HG02759 (cell line): ENCODE data around the gene MTMR2.
"Not testable (repeated sequence)": the region's sequence is repeated elsewhere in the genome, so short reads cannot be mapped to it uniquely, and the experiment has no call there.

Experiments
- ATAC-seq: cut with Tn5 transposase; IDR thresholded peaks from one replicate; pipeline ENCODE4 v1.9.1; 2021; ENCODE audit warnings: mild to moderate bottlenecking, moderate library complexity; ENCODE audit not compliant: unreplicated experiment

Gene MTMR2

DNA sequence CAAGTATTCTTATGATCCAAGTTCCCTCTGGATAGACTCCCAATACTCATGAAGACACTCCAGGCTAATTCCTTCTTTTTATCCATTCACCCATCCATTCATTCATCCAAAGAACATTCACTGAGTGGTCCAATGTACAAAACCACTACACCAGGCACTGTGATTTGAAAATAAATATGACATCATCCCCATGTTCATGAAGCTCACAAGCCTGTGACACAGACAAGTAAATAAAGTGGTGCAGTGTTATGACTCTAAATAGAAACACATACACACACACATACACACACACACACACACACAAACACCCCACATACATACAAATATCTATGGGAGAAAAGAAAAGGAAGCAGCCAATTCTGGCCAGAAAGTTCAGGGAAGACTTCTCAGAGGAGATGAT is 35.5 kb downstream of the MTMR2 start:
- ATAC-seq, result no peak

- ATAC-seq, result no peak
Measured at GRCh38 chr11:95886462-95886861, 37.4 kb downstream of the MTMR2 start.

DNA sequence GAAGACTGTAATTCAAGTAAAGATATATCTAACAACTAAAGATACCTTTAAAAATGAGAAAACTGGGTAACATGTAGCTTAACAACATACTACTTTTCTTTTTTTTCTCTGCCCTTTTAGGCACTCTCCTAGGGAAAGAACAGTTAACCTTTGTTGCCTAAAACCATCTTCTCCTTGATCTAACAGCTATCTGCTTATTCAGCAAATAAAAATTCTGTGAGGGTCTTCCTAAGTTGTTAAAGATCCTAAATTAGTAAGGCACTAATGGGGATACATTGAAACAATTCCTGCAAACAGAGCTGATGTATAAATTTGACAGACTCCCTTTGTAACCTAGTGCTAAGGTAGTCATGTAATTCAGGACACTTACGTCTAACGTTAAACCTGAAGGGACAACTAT is 39.1 kb downstream of the MTMR2 start:
- no peak for ATAC-seq

DNA sequence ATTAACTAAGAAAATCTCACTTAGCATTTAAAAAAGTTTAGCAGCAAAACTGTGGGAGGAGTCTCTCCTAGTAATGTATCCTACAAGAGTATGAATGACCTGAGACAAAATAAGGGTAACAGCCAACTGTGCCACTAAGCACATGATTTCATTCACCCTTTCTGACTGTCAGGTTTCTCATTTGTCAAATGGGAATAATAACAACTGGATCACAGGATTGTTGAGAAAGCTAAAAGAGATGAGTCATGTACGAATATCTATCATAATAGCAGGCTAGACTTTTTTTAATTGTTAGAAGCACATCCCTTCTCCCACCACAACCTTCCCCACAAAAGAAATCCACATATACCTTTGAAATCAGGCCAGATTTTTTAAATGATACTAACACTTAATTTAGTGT is 39.5 kb downstream of the MTMR2 start:
- ATAC-seq, result no peak

GRCh38 chr11:95883381-95883780 is 40.5 kb downstream of the MTMR2 start:
- no peak for ATAC-seq

DNA sequence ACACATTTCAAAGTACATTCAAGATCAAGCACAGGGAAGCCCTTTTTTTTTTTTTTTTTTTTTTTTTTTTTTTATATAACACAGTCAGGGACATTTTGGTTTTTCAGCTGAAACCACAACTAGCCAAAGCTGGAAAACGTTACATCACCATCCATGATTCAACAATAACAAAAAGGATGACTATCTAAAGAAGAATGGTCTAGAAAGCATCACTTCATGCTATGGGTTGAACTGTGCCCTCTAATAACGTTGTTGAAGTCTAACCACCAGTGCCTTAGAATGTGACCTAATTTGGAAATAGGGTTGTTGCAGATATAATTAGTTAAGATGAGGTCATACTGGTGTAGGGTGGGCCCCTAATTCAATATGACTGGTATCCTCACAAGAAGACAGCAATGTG is 46.6 kb downstream of the MTMR2 start:
- no peak for ATAC-seq

DNA sequence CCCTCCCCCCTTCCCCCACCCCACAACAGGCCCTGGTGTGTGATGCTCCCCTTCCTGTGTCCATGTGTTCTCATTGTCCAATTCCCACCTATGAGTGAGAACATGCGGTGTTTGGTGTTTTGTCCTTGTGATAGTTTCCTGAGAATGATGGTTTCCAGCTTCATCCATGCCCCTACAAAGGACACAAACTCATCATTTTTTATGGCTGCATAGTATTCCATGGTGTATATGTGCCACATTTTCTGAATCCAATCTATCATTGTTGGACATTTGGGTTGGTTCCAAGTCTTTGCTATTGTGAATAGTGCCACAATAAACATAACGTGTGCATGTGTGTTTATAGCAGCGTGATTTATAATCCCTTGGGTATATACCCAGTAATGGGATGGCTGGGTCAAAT is 53.0 kb downstream of the MTMR2 start:
- not testable (repeated sequence) for ATAC-seq

DNA sequence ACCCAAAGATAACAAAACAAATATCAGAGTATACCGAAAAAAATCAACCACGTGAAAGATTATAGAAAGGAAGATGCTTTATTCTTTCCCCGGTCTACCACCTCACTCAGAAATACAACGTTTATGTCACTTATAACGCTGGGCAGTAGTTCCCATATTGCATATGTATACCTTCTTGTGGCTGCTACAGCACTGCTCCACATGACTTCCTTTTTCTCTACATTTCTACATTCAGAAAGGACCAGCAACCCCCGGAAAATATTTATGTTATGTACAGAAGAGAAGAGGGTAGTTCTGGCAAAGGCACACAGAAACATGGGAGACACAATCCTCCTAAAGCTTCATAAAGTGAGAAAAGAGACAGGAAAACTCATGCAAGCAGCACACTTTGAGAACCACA is 56.8 kb downstream of the MTMR2 start:
- ATAC-seq, result no peak

GRCh38 chr11:95863486-95864140 is 60.3 kb downstream of the MTMR2 start:
- no peak for ATAC-seq

GRCh38 chr11:95860024-95860423 is 63.9 kb downstream of the MTMR2 start:
- not testable (repeated sequence) for ATAC-seq

- not testable (repeated sequence) for ATAC-seq
Measured at GRCh38 chr11:95854362-95854761, 69.5 kb downstream of the MTMR2 start.

DNA sequence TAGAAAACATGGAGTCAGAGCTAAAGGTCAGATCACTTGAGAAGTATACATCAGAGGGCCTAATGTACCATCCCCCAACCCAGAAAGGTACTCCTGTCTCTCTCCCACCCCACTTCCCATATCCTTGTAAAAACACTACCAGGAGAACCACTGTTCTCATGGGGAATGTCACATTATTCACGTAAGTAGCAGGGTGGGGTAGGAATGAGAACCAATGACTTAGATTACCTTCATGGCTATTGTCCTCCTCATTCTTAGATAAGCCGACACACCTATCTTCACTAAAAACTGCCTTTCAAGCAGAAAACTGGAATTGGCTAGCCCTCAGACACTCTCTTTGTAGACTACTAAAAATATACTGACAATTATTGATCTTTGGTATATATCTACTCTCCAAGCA is 70.0 kb downstream of the MTMR2 start:
- ATAC-seq, result no peak

- no peak for ATAC-seq
Measured at GRCh38 chr11:95853138-95853537, 70.8 kb downstream of the MTMR2 start.

GRCh38 chr11:95850137-95850536 is 73.8 kb downstream of the MTMR2 start:
- no peak for ATAC-seq

- ATAC-seq, result peak; percentile 71
Measured at GRCh38 chr11:95849087-95849825, 74.7 kb downstream of the MTMR2 start.

DNA sequence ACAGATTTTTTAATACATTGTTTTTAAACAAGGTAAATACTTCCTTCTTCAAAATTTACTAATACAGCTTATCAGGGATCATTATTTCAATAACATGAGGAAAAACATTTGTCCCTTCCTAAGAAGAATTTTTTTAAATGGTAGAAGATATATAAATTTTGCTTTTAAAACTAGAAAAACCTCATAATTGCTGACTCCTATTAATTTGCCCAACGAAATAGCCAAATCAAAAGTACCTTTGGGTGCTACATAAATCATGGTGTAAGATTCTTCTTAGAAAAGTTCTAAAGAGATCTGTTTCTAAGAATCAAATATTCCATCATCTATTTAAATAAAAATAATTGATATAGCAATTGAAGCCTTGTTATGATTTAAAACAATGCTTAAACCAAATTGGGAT is 78.7 kb downstream of the MTMR2 start:
- ATAC-seq, result no peak

DNA sequence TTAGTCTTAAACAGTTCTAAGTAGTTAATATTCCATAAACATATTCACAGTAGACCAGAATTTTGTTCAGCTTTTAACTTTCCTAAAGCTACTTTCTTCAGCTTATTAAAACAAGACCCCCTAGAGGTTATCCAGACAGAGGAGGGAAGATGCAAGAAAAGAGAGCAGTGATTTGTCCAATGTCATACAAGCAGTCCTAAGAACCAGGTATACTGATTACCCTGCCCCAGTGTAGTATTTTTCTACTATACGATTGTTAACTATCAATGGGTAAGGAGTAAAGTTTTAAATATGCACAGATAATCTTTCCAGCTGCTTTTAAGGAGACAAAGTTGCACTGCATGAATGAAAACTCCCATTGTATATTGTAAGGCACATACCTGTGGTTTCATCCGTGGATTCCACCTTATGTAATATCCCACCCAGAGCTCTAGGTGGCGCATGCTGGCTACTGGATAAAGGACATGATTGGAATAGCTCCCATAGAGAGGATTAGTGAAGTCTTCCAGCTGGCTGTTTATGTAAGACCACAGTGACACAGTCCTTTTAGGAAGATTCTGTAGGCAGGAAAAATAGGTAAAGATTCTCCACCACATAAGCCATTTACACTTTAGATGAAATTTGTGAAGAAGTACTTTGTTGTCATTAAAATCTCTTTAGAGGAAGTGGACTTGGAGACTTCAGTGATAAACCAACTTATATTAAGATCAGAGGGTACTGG is 88.0 kb downstream of the MTMR2 start:
- peak; percentile 95 for ATAC-seq

GRCh38 chr11:95835351-95835750 is 88.6 kb downstream of the MTMR2 start:
- no peak for ATAC-seq

DNA sequence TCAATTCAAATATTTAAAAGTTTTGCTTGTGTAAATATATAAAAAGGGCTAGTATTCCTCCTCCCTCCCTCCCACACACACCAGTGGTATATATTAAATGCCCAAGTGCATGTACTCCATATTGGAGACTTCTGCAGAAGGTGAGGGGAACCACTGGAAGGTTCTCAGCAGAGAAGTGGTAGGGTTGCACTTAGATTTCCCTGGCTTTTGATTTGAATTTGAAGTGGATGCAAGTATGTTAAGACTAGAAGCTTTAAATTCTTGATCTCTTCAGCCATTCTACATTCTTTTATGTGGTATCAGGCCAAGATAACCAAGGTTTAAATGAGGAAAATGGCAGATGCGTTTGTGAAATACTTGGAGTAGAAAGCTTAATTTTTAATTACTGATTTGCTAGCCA is 90.5 kb downstream of the MTMR2 start:
- no peak for ATAC-seq

DNA sequence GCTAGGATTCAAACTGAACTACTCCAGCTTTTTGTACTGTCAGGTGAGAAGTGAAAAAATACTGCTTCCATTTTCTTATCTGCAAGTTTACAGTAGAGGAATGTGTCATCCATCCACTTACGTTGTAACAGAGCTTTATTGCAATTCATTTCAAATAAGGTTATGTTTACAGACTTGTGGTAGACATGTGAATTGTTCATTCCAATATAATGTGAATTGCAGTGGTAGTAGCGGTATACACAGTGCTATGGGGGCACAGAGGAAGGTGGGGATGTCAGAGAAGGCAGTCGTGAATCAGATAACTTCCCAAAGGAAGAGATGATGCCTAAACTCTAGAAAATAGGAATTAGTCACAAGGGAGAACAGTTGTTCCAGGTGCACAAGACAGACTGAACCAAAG is 91.1 kb downstream of the MTMR2 start:
- ATAC-seq, result no peak

- ATAC-seq, result no peak
Measured at GRCh38 chr11:95831198-95831883, 92.6 kb downstream of the MTMR2 start.
